ENCODE results near the gene FLOT1.

Gene FLOT1

DNA sequence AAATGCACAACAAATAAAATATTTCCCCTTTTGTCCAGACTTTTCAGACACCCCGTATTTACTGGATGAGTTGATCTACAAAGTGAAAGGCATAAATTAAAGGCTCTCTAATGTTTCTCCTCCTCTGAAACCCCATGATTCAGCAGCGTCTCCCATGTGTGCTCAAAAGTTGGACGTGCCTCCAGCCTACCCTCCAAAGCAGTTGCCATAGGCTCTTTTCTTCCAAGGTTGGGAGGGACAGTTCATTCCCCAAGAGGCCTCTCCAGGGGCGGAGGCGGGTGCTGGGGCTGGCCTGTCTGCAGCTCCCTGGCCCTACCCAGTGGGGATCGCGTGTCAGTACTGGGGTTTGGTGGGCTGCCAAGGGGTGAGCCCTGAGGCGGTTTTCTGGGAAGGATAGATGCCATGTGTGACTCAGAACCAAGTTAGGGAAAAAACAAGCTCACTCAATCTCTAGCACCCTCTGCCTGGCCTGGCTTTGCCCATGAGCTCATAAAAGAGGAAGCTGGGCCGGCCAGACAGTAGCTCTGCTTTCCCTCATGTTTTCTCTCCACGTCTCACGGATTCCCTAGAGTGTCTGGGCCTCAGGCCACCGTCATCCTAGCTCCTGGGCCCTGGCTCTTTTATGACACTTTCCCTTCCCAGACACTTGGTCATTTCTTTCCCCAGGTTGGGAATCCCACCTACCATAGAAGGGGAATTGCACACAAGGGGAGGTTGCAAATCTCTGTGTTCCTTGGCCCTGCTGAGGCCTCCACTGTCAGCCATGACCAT lies 9.9 kb upstream of the FLOT1 start:
- no peak for DNase-seq (ENCODE audit: low spot score)
- in situ Hi-C loops (cut with MboI; ENCODE audit: low sequenced_read_pairs, unreplicated experiment): no loop called here
- TF ChIP-seq, protein P1, sequence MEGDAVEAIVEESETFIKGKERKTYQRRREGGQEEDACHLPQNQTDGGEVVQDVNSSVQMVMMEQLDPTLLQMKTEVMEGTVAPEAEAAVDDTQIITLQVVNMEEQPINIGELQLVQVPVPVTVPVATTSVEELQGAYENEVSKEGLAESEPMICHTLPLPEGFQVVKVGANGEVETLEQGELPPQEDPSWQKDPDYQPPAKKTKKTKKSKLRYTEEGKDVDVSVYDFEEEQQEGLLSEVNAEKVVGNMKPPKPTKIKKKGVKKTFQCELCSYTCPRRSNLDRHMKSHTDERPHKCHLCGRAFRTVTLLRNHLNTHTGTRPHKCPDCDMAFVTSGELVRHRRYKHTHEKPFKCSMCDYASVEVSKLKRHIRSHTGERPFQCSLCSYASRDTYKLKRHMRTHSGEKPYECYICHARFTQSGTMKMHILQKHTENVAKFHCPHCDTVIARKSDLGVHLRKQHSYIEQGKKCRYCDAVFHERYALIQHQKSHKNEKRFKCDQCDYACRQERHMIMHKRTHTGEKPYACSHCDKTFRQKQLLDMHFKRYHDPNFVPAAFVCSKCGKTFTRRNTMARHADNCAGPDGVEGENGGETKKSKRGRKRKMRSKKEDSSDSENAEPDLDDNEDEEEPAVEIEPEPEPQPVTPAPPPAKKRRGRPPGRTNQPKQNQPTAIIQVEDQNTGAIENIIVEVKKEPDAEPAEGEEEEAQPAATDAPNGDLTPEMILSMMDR (IDR thresholded peaks at IDR 0.05; ENCODE audit: borderline replicate concordance, control extremely low read depth, extremely low read depth, insufficient read depth, missing control alignments): no peak

DNA sequence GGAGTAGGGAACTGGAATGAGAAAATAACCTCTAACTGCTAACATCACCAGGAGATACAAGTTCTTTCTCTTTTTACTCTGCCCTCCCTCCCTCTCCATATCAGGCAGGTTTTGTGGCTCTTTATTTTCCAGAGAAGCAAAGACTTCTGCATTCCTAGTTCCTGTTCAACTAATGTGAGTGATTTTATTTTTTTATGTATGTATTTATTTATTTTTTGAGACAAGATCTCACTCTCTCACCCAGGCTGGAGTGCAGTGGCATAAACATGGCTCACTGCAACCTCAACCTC lies 7.8 kb upstream of the FLOT1 start:
- in situ Hi-C loops (cut with MboI; ENCODE audit: low sequenced_read_pairs, unreplicated experiment): no loop called here
- TF ChIP-seq, protein P1 (IDR thresholded peaks at IDR 0.05; ENCODE audit: borderline replicate concordance, control extremely low read depth, extremely low read depth, insufficient read depth, missing control alignments): no peak
- no peak for DNase-seq (ENCODE audit: low spot score)

DNA sequence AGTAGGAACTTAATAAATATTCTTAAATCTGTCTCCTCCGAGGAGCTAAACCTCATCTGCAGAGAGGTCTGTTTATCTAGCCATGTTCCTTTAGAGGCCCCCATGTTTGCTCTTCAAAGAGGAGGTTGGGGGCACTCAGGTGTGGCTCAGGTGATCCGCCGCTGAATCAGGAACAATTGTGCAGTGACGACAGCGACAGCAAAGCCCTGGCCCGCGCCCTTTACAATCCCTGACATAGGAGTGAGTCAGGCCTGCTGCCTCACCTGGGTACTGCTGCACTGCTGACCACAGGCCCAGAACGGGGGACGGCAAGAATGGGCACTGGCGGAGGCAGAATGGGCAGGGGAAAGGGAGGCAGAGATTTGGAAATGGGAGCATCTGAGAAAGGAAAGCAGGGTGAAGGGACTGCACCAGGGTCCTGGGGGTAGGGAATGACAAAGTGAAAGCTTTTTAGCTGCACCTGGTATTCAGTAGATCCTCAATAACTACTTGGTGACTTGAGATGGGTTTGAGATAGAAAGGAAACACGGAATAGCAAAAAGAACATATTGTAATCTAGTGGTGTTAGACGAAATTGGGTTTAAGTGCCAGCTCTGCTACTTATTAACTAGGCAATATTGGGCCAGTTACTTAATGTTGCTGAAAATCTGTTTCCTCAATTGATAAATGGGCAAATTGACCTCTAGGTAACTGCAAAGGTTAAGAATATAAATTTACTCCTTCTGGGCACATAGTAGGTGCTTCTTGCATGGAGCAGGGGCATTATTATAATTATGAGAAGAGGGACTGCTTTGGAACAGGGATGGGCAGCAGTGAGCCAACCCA lies 7.3 kb upstream of the FLOT1 start:
- DNase-seq (ENCODE audit: low spot score): no peak
- TF ChIP-seq, protein P1 (IDR thresholded peaks at IDR 0.05; ENCODE audit: borderline replicate concordance, control extremely low read depth, extremely low read depth, insufficient read depth, missing control alignments): no peak
- in situ Hi-C loops (cut with MboI; ENCODE audit: low sequenced_read_pairs, unreplicated experiment): no loop called here

DNA sequence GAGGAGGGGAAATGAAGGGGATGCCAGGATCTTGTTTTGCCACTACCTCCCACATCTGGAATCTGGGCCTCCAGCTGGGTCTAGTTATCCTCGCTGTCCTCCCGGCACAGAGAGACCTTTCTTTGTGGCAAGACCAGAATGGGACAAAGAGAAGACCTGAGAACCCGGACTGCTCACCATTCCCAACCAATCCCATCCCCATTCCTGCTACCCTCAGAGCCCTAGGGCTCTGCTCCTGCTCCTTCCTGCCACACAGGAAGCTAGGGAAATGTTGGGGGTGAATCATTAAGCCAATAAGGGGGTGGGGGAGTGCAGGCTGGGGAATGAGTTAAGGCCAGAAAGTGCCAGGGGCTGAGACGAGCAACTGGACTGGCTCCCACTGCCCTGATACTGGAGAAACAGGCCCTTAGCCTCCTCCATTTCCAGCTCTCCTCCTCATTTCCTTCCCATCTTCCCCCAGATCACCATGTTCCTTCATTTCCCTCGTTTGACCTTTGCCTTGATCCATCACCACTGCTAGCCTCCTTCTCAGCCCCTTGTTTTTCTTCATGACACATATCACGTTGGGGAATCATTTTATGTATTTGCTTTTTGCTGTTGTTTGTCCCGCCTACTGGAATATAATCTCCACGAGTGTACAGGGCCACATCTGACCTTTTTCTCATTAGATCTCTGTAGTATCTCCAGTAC lies 6.5 kb upstream of the FLOT1 start:
- in situ Hi-C loops (cut with MboI; ENCODE audit: low sequenced_read_pairs, unreplicated experiment): no loop called here
- no peak for DNase-seq (ENCODE audit: low spot score)
- TF ChIP-seq, protein P1 (IDR thresholded peaks at IDR 0.05; ENCODE audit: borderline replicate concordance, control extremely low read depth, extremely low read depth, insufficient read depth, missing control alignments): no peak

DNA sequence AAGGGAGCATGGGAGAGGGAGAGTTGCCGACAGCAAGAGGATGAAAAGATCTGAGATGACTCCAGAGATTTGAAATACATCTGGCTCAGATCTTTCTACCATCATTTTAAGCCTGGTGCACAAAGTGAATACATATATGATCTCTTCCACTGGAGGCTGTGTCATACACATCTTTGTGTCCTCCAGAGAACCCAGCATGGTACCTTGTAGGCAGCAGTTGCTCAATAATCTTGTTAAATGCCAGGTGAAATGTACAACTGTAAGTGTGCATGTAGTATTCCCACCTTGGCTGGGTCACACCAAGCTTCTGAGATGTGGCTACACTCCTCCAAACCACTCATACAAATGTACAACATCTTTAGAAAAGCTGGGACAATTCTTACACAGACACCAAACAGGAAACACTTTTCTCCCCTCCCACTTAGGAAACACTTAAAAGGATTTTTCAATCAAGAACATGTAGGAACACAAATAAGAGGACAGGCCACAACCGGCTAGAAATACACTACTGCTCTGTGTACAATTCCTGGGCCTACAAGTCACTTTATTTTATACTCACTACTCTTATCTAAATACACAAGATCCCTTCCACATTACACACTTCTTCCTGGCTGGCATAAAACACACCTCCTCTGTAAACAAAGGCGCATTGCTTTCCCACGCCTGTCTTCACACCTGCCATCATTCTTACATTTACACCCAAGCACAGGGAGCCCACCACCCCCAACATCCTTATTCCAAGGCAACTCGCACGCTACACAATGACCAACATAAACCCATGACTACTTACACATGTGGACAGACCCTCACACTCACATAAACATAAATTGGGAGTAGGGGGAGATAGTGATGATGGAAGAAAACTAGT lies 5.6 kb upstream of the FLOT1 start:
- no peak for DNase-seq (ENCODE audit: low spot score)
- TF ChIP-seq, protein P1 (IDR thresholded peaks at IDR 0.05; ENCODE audit: borderline replicate concordance, control extremely low read depth, extremely low read depth, insufficient read depth, missing control alignments): no peak
- in situ Hi-C loops (cut with MboI; ENCODE audit: low sequenced_read_pairs, unreplicated experiment): no loop called here

DNA sequence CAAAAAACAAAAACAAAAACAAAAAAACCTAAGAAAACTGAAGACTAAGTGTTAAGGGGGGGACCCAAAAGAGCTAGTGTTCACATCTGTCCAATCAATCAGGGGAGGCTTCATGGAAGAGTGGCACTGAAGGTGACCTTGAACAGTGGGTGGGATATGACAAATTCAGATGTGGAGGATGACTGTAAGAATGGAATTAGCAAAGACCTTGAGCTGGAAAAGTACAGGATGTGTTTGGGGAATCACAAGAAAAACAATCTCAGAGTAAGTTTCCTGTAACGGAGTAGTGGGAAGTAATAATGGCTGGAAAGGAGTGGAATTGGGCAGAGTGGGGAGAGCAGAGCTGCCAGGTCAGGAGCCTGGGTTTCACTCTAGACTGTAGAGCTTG lies 4.8 kb upstream of the FLOT1 start:
- no peak for DNase-seq (ENCODE audit: low spot score)
- TF ChIP-seq, protein P1 (IDR thresholded peaks at IDR 0.05; ENCODE audit: borderline replicate concordance, control extremely low read depth, extremely low read depth, insufficient read depth, missing control alignments): no peak
- in situ Hi-C loops (cut with MboI; ENCODE audit: low sequenced_read_pairs, unreplicated experiment): no loop called here
